ENCODE results near the gene TOX2. TPM values are rescaled to one million over a fixed set of nuclear protein-coding genes. Genes with fewer than 3 reads are reported as not detected.
"Not testable (repeated sequence)": the region's sequence is repeated elsewhere in the genome, so short reads cannot be mapped to it uniquely, and the experiment has no call there.

The TOX2 gene
- total and polyA plus RNA-seq, 9 donors, result 0.44 to 5.7 (median 2.2) TPM

- H3K27ac ChIP-seq (ENCODE audit: low read length), result no peak overlapping the region
- DNase-seq, result no peak
- H3K9me3 ChIP-seq (replicated peaks; ENCODE audit: control insufficient read depth, low read depth, low read length), result peaks cover 2% of the 10 kb centered on the region
- WGBS (ENCODE audit: insufficient coverage), result 91% methylated on average over 3 of the region's 4 CpGs
- H3K4me3 ChIP-seq (ENCODE audit: low read length), result no peak overlapping the region
- H3K4me1 ChIP-seq (ENCODE audit: control insufficient read depth, insufficient read depth, low read length), result peaks cover 3% of the 10 kb centered on the region
- peaks cover 26% of the 10 kb centered on the region for H3K27me3 ChIP-seq (ENCODE audit: control insufficient read depth, insufficient read depth, low read length)
- H3K36me3 ChIP-seq (ENCODE audit: control insufficient read depth, insufficient read depth, low read length), result no peaks in the 10 kb centered on the region
Measured at GRCh38 chr20:44036441-44036840, 121.8 kb downstream of the TOX2 start.

GRCh38 chr20:44038681-44039123 is 124.0 kb downstream of the TOX2 start:
- DNase-seq, result peak; percentile 76
- no peaks in the 10 kb centered on the region for H3K9me3 ChIP-seq (replicated peaks; ENCODE audit: control insufficient read depth, low read depth, low read length)
- H3K4me1 ChIP-seq (ENCODE audit: control insufficient read depth, insufficient read depth, low read length), result peaks cover 3% of the 10 kb centered on the region
- H3K27ac ChIP-seq (ENCODE audit: low read length), result no peak overlapping the region
- H3K36me3 ChIP-seq (ENCODE audit: control insufficient read depth, insufficient read depth, low read length), result no peaks in the 10 kb centered on the region
- WGBS (ENCODE audit: insufficient coverage), result 7% methylated on average over 12 of the region's 15 CpGs
- H3K27me3 ChIP-seq (ENCODE audit: control insufficient read depth, insufficient read depth, low read length), result peaks cover 22% of the 10 kb centered on the region
- H3K4me3 ChIP-seq (ENCODE audit: low read length), result no peak overlapping the region

GRCh38 chr20:44039147-44039546 is 124.5 kb downstream of the TOX2 start:
- peaks cover 18% of the 10 kb centered on the region for H3K27me3 ChIP-seq (ENCODE audit: control insufficient read depth, insufficient read depth, low read length)
- no peak for DNase-seq
- H3K9me3 ChIP-seq (replicated peaks; ENCODE audit: control insufficient read depth, low read depth, low read length), result no peaks in the 10 kb centered on the region
- H3K36me3 ChIP-seq (ENCODE audit: control insufficient read depth, insufficient read depth, low read length), result no peaks in the 10 kb centered on the region
- H3K4me1 ChIP-seq (ENCODE audit: control insufficient read depth, insufficient read depth, low read length), result peaks cover 3% of the 10 kb centered on the region
- H3K4me3 ChIP-seq (ENCODE audit: low read length), result no peak overlapping the region
- 67% methylated on average over 1 of the region's 1 CpG for WGBS (ENCODE audit: insufficient coverage)
- no peak overlapping the region for H3K27ac ChIP-seq (ENCODE audit: low read length)

- Histone ChIP-seq H3K27ac (ENCODE audit: low read length) (no peak overlapping the region), H3K36me3 (ENCODE audit: control insufficient read depth, insufficient read depth, low read length) (no peaks in the 10 kb centered on the region), H3K9me3 (replicated peaks; ENCODE audit: control insufficient read depth, low read depth, low read length) (no peaks in the 10 kb centered on the region), H3K4me3 (ENCODE audit: low read length) (no peak overlapping the region), H3K4me1 (ENCODE audit: control insufficient read depth, insufficient read depth, low read length) (peaks cover 3% of the 10 kb centered on the region), H3K27me3 (ENCODE audit: control insufficient read depth, insufficient read depth, low read length) (peaks cover 18% of the 10 kb centered on the region)
- WGBS (ENCODE audit: insufficient coverage), result 88% methylated on average over 7 of the region's 10 CpGs
- DNase-seq, result no peak
Measured at GRCh38 chr20:44039741-44040140, 125.1 kb downstream of the TOX2 start.

GRCh38 chr20:44040202-44040915 is 125.7 kb downstream of the TOX2 start:
- H3K27ac ChIP-seq (ENCODE audit: low read length), result no peak overlapping the region
- H3K4me3 ChIP-seq (ENCODE audit: low read length), result no peak overlapping the region
- H3K9me3 ChIP-seq (replicated peaks; ENCODE audit: control insufficient read depth, low read depth, low read length), result no peaks in the 10 kb centered on the region
- peaks cover 18% of the 10 kb centered on the region for H3K27me3 ChIP-seq (ENCODE audit: control insufficient read depth, insufficient read depth, low read length)
- WGBS (ENCODE audit: insufficient coverage), result 80% methylated on average over 4 of the region's 5 CpGs
- no peak for DNase-seq
- H3K36me3 ChIP-seq (ENCODE audit: control insufficient read depth, insufficient read depth, low read length), result no peaks in the 10 kb centered on the region
- H3K4me1 ChIP-seq (ENCODE audit: control insufficient read depth, insufficient read depth, low read length), result peaks cover 3% of the 10 kb centered on the region

- H3K36me3 ChIP-seq (ENCODE audit: control insufficient read depth, insufficient read depth, low read length), result no peaks in the 10 kb centered on the region
- no peak overlapping the region for H3K4me3 ChIP-seq (ENCODE audit: low read length)
- 63% methylated on average over 8 of the region's 8 CpGs for WGBS (ENCODE audit: insufficient coverage)
- no peak overlapping the region for H3K27ac ChIP-seq (ENCODE audit: low read length)
- peaks cover 18% of the 10 kb centered on the region for H3K27me3 ChIP-seq (ENCODE audit: control insufficient read depth, insufficient read depth, low read length)
- no peaks in the 10 kb centered on the region for H3K9me3 ChIP-seq (replicated peaks; ENCODE audit: control insufficient read depth, low read depth, low read length)
- peaks cover 3% of the 10 kb centered on the region for H3K4me1 ChIP-seq (ENCODE audit: control insufficient read depth, insufficient read depth, low read length)
- DNase-seq, result no peak
Measured at GRCh38 chr20:44041001-44041400, 126.3 kb downstream of the TOX2 start.

GRCh38 chr20:44044712-44045111 is 130.1 kb downstream of the TOX2 start:
- 87% methylated on average over 2 of the region's 5 CpGs for WGBS (ENCODE audit: insufficient coverage)
- H3K27me3 ChIP-seq (ENCODE audit: control insufficient read depth, insufficient read depth, low read length); H3K4me1 ChIP-seq (ENCODE audit: control insufficient read depth, insufficient read depth, low read length); H3K36me3 ChIP-seq (ENCODE audit: control insufficient read depth, insufficient read depth, low read length); H3K27ac ChIP-seq (ENCODE audit: low read length); H3K9me3 ChIP-seq (replicated peaks; ENCODE audit: control insufficient read depth, low read depth, low read length); H3K4me3 ChIP-seq (ENCODE audit: low read length); DNase-seq: not testable (repeated sequence)

GRCh38 chr20:44050327-44050726 is 135.7 kb downstream of the TOX2 start:
- WGBS (ENCODE audit: insufficient coverage), result no CpG with 5 or more reads among the region's 2 CpGs
- no peaks in the 10 kb centered on the region for H3K27me3 ChIP-seq (ENCODE audit: control insufficient read depth, insufficient read depth, low read length)
- H3K36me3 ChIP-seq (ENCODE audit: control insufficient read depth, insufficient read depth, low read length), result no peaks in the 10 kb centered on the region
- no peak overlapping the region for H3K27ac ChIP-seq (ENCODE audit: low read length)
- H3K9me3 ChIP-seq (replicated peaks; ENCODE audit: control insufficient read depth, low read depth, low read length), result no peaks in the 10 kb centered on the region
- no peak overlapping the region for H3K4me3 ChIP-seq (ENCODE audit: low read length)
- H3K4me1 ChIP-seq (ENCODE audit: control insufficient read depth, insufficient read depth, low read length), result no peaks in the 10 kb centered on the region
- no peak for DNase-seq

- H3K36me3 ChIP-seq (ENCODE audit: control insufficient read depth, insufficient read depth, low read length), result no peaks in the 10 kb centered on the region
- no peak for DNase-seq
- no peak overlapping the region for H3K4me3 ChIP-seq (ENCODE audit: low read length)
- 87% methylated on average over 21 of the region's 25 CpGs for WGBS (ENCODE audit: insufficient coverage)
- no peaks in the 10 kb centered on the region for H3K4me1 ChIP-seq (ENCODE audit: control insufficient read depth, insufficient read depth, low read length)
- H3K27me3 ChIP-seq (ENCODE audit: control insufficient read depth, insufficient read depth, low read length), result no peaks in the 10 kb centered on the region
- no peak overlapping the region for H3K27ac ChIP-seq (ENCODE audit: low read length)
- no peaks in the 10 kb centered on the region for H3K9me3 ChIP-seq (replicated peaks; ENCODE audit: control insufficient read depth, low read depth, low read length)
Measured at GRCh38 chr20:44050925-44051660, 136.4 kb downstream of the TOX2 start.

GRCh38 chr20:44051661-44052000 is 137.0 kb downstream of the TOX2 start:
- Histone ChIP-seq H3K27ac (ENCODE audit: low read length) (no peak overlapping the region), H3K9me3 (replicated peaks; ENCODE audit: control insufficient read depth, low read depth, low read length) (no peaks in the 10 kb centered on the region), H3K4me1 (ENCODE audit: control insufficient read depth, insufficient read depth, low read length) (no peaks in the 10 kb centered on the region), H3K4me3 (ENCODE audit: low read length) (no peak overlapping the region), H3K27me3 (ENCODE audit: control insufficient read depth, insufficient read depth, low read length) (no peaks in the 10 kb centered on the region), H3K36me3 (ENCODE audit: control insufficient read depth, insufficient read depth, low read length) (no peaks in the 10 kb centered on the region)
- WGBS (ENCODE audit: insufficient coverage), result 85% methylated on average over 9 of the region's 9 CpGs
- no peak for DNase-seq

All from muscle of leg (tissue), 11 donors.